ENCODE data around the gene DENND1B.

- no peak for TF ChIP-seq CTCF (IDR thresholded peaks at IDR 0.05)
- no peak for TF ChIP-seq POLR2A (IDR thresholded peaks at IDR 0.05)
Measured at GRCh38 chr1:197769287-197769686, 6.0 kb downstream of the DENND1B start.
